ENCODE data around the gene RBM4. TPM values are rescaled to one million over a fixed set of nuclear protein-coding genes. Genes with fewer than 3 reads are reported as not detected.

Gene RBM4
- total RNA-seq, 4 donors from 2014 or later = 104 to 147 (median 131) TPM

DNA sequence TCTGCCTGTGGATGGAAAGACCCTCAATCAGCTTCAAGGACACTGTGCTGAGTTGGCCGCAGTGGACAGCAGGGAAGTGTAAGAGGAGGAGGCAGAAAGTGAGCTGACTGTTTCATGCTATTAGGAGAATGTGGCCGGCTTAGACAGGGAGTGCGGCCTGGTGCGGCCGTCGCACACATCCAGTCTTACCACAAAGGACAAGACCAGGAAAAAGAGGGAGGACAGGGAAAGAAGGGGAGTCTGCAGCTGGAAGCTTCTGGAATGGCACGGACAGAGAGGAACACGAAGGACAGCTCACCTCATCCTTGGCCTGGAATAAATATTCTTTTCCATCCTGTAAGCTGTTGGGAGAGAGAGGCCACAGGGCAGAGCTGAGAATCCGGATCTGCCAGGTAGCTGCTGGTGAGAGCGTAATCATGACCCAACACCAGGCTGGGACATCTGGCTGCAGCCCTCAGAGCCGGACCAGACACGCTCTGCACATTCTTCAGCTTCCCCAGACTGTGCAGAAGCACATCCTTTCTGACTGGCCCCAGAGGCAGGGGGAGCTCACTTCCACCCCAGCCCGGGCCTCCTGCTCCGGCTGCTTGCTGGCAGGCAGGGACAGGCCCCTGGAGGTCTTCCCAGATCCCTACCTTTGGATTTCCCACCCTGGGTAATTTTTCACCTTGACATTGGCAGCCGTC lies 47.7 kb downstream of the RBM4 start:
- intact Hi-C loops (cut with DNase I) = no loop called here

DNA sequence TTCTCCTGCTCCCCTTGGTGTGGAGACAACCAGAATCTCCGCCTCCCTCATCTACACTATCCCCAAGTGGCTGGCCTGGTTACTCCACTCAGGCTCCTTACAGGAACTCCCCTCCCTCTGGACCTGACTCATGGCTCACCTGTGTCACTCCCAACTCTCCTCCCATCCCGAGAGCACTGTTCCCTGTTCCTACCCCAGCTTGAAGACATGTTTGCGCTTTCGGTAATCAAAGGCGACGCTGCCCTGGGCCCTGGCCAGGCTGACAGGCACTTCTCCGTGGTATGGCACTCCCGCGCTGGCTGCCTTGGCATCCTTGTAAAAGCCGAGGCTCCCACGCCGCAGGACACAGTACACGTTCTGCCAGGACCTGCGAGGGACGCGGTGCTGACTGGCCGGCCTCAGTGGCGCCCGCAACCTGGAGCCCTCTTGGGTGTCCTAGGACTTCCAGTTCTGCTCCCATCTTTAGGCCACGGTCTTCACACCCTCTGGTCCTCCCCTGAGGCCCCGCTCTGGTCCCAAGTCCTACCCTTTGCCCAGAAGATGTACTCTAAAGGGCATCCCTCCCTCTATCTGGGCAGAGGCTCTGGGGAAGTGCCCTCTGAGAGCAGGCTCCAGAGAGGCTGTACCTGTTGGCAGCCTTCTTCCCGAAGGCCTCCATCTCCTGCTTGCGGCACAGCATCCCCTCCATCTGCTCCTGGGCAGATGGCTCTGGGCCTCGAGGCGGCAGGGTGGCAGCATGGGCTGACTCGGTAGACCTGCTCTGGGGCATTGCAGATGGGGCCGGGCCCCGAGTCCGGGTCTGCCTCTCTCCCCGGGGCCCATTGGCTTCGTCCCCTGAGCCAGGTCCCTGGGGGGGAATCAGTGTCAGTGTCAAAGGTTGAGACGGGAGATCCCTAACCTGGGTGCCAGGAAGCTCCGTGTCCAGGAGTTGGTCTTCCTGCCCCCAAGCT lies 48.6 kb downstream of the RBM4 start:
- TF ChIP-seq POLR2A (IDR thresholded peaks at IDR 0.05) = no peak
- TF ChIP-seq, protein P1, sequence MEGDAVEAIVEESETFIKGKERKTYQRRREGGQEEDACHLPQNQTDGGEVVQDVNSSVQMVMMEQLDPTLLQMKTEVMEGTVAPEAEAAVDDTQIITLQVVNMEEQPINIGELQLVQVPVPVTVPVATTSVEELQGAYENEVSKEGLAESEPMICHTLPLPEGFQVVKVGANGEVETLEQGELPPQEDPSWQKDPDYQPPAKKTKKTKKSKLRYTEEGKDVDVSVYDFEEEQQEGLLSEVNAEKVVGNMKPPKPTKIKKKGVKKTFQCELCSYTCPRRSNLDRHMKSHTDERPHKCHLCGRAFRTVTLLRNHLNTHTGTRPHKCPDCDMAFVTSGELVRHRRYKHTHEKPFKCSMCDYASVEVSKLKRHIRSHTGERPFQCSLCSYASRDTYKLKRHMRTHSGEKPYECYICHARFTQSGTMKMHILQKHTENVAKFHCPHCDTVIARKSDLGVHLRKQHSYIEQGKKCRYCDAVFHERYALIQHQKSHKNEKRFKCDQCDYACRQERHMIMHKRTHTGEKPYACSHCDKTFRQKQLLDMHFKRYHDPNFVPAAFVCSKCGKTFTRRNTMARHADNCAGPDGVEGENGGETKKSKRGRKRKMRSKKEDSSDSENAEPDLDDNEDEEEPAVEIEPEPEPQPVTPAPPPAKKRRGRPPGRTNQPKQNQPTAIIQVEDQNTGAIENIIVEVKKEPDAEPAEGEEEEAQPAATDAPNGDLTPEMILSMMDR (IDR thresholded peaks at IDR 0.05) = no peak
- no peaks in the 10 kb centered on the region for H3K4me1 ChIP-seq
- intact Hi-C loops (cut with DNase I) = no loop called here
- no peak overlapping the region for H3K4me3 ChIP-seq (replicated peaks in 1 of 3)
- H3K27me3 ChIP-seq = no peaks in the 10 kb centered on the region
- no peaks in the 10 kb centered on the region for H3K9me3 ChIP-seq
- no peak for DNase-seq
- WGBS, 2 donors = 93% methylated on average over 17 to 33 of the region's 33 CpGs
- H3K36me3 ChIP-seq = no peaks in the 10 kb centered on the region
- H3K27ac ChIP-seq = no peak overlapping the region

More for the DNA sequence above, 47.7 kb downstream of the RBM4 start:
- no peaks in the 10 kb centered on the region for H3K27me3 ChIP-seq
- TF ChIP-seq POLR2A (IDR thresholded peaks at IDR 0.05) = no peak
- TF ChIP-seq, protein P1 (IDR thresholded peaks at IDR 0.05) = no peak
- no peaks in the 10 kb centered on the region for H3K36me3 ChIP-seq
- no peak for DNase-seq
- H3K4me3 ChIP-seq (replicated peaks in 1 of 3) = no peak overlapping the region
- H3K27ac ChIP-seq = no peak overlapping the region
- 90 to 93% methylated on average over 15 of the region's 15 CpGs for WGBS, 2 donors
- H3K4me1 ChIP-seq = no peaks in the 10 kb centered on the region
- H3K9me3 ChIP-seq = no peaks in the 10 kb centered on the region

DNA sequence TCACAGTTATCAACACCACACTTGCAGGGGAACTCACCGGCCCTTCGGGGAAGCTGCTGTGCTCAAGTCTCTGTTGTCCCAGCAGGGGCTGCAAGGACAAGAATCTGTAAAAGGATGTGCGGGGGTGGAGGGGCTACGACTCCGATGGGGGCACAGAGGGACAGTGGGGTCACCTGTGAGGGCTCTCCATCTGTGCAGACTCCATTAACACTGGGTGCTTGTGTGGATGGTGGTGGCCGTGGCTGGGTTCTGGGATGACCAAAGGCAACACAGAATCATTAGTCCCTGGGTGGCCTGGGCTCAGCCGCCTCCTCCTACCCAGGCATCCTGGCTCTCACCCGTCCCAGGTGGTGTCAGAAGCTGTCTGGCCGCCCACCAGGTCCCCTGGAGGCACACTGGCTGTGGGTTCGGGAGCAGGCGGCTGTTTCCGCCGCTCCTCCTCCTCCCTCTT lies 49.4 kb downstream of the RBM4 start:
- H3K27me3 ChIP-seq = no peaks in the 10 kb centered on the region
- DNase-seq = no peak
- H3K4me3 ChIP-seq (replicated peaks in 1 of 3) = no peak overlapping the region
- WGBS, 2 donors = 85 to 91% methylated on average over 11 to 13 of the region's 13 CpGs
- H3K27ac ChIP-seq = no peak overlapping the region
- no peaks in the 10 kb centered on the region for H3K9me3 ChIP-seq
- no peak for TF ChIP-seq POLR2A (IDR thresholded peaks at IDR 0.05)
- TF ChIP-seq, protein P1 (IDR thresholded peaks at IDR 0.05) = no peak
- intact Hi-C loops (cut with DNase I) = no loop called here
- no peaks in the 10 kb centered on the region for H3K36me3 ChIP-seq
- no peaks in the 10 kb centered on the region for H3K4me1 ChIP-seq

DNA sequence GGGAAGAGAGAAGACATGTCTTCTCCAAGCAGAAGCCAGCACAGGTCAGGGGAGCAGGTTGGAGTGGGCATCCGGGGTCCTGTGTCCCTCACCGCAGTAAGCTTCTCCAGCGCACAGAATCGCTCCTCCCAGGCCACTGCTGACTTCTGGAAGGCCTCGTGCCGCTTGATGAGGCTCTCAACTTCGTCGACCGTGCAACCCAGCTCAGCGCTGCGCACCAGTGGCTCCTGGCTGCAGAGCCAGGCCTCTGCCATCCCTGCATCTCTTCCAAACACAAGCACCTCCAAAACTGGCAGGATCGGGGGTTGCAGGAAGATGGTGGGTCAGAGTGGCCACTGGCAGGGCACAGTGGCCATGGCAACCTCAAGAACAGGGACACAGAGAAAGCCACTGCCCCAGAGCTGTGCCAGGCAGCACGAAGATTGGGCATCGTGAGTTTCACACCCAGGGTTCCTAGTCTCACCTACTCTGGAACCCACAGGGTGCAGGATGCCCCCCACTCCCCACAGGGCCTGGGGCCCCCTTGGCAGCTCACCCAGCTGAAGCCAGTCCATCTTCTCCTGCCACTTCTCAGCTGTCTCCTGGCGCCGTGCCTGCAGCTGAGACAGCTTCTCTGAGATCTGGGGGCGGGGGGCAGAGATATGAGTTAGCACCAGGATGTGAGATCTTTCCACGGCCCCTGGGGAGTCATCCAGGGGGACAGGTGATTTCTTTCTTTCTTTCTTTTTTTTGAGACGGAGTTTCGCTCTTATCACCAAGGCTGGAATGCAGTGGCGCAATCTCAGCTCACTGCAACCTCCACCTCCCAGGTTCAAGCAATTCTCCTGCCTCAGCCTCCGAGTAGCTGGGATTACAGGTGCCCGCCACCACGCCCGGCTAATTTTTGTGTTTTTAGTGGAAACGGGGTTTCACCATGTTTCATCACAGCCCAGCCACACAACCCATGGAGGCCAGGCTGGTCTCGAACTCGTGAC lies 50.3 kb downstream of the RBM4 start:
- no peaks in the 10 kb centered on the region for H3K36me3 ChIP-seq
- H3K27ac ChIP-seq = no peak overlapping the region
- H3K27me3 ChIP-seq = no peaks in the 10 kb centered on the region
- H3K4me3 ChIP-seq (replicated peaks in 1 of 3) = no peak overlapping the region
- H3K4me1 ChIP-seq = no peaks in the 10 kb centered on the region
- no peak for DNase-seq
- H3K9me3 ChIP-seq = no peaks in the 10 kb centered on the region
- 77 to 84% methylated on average over 26 to 28 of the region's 28 CpGs for WGBS, 2 donors
- intact Hi-C loops (cut with DNase I) = no loop called here
- TF ChIP-seq POLR2A (IDR thresholded peaks at IDR 0.05) = no peak
- TF ChIP-seq, protein P1 (IDR thresholded peaks at IDR 0.05) = no peak
